COR-L47 (cell line): ENCODE measurements around the gene FGF21.
A peak's percentile ranks its signal among the peaks of the same experiment; 100 is the strongest.
"Not testable (repeated sequence)": the region's sequence is repeated elsewhere in the genome, so short reads cannot be mapped to it uniquely, and the experiment has no call there.

Experiments used
- DNase-seq: peaks from one replicate; lab custom pipeline; 2025; lab: John Stamatoyannopoulos, UW

The FGF21 gene

GRCh38 chr19:48751845-48752495 is 3.4 kb upstream of the FGF21 start:
- no peak for DNase-seq

- DNase-seq, result peak; percentile 95
These were observed 2.6 kb upstream of the FGF21 start, which contains the start of gene FUT1 for GRCh38 chr19:48752496-48753365. FUT1 (minus strand) TSS chr19:48752641; CDS start chr19:48751281, 1,360 bp downstream.

GRCh38 chr19:48755787-48756186 is 463 bp downstream of the FGF21 start:
- no peak for DNase-seq

GRCh38 chr19:48756212-48756611 is 888 bp downstream of the FGF21 start:
- DNase-seq, result no peak

GRCh38 chr19:48756686-48757085 is 1.4 kb downstream of the FGF21 start:
- no peak for DNase-seq

GRCh38 chr19:48757089-48757675 is 1.9 kb downstream of the FGF21 start:
- DNase-seq, result no peak

- DNase-seq, result no peak
These were observed 2.4 kb downstream of the FGF21 start for GRCh38 chr19:48757741-48758144.

GRCh38 chr19:48760504-48761205 is 5.3 kb downstream of the FGF21 start:
- DNase-seq, result no peak

GRCh38 chr19:48765816-48766215 is 10.5 kb downstream of the FGF21 start:
- not testable (repeated sequence) for DNase-seq

GRCh38 chr19:48768171-48768753 is 12.9 kb downstream of the FGF21 start:
- DNase-seq, result not testable (repeated sequence)

GRCh38 chr19:48768994-48769713 is 13.8 kb downstream of the FGF21 start:
- no peak for DNase-seq

GRCh38 chr19:48770266-48770665 is 14.9 kb downstream of the FGF21 start:
- DNase-seq, result no peak

GRCh38 chr19:48770734-48771472 is 15.6 kb downstream of the FGF21 start:
- DNase-seq, result no peak

- DNase-seq, result no peak
These were observed 17.2 kb downstream of the FGF21 start for GRCh38 chr19:48772503-48772953.

GRCh38 chr19:48777139-48777538 is 21.8 kb downstream of the FGF21 start:
- DNase-seq, result no peak

GRCh38 chr19:48777720-48778119 is 22.4 kb downstream of the FGF21 start:
- DNase-seq, result no peak

GRCh38 chr19:48779636-48780035 is 24.3 kb downstream of the FGF21 start:
- no peak for DNase-seq

- DNase-seq, result no peak
These were observed 25.5 kb downstream of the FGF21 start for GRCh38 chr19:48780631-48781391.

- peak; percentile 15 for DNase-seq
These were observed 29.2 kb downstream of the FGF21 start for GRCh38 chr19:48784527-48784926.

- not testable (repeated sequence) for DNase-seq
These were observed 31.1 kb downstream of the FGF21 start for GRCh38 chr19:48786422-48786821.
